Middle frontal gyrus (tissue), 1 donor: Measurements from ENCODE around the gene NPB.

Source experiments
- DNase-seq: peaks from one replicate; pipeline ENCODE4 v3.0.0-alpha.2; 2015; ENCODE audit warnings: low spot score; ENCODE audit errors: extremely low spot score

Gene NPB

DNA sequence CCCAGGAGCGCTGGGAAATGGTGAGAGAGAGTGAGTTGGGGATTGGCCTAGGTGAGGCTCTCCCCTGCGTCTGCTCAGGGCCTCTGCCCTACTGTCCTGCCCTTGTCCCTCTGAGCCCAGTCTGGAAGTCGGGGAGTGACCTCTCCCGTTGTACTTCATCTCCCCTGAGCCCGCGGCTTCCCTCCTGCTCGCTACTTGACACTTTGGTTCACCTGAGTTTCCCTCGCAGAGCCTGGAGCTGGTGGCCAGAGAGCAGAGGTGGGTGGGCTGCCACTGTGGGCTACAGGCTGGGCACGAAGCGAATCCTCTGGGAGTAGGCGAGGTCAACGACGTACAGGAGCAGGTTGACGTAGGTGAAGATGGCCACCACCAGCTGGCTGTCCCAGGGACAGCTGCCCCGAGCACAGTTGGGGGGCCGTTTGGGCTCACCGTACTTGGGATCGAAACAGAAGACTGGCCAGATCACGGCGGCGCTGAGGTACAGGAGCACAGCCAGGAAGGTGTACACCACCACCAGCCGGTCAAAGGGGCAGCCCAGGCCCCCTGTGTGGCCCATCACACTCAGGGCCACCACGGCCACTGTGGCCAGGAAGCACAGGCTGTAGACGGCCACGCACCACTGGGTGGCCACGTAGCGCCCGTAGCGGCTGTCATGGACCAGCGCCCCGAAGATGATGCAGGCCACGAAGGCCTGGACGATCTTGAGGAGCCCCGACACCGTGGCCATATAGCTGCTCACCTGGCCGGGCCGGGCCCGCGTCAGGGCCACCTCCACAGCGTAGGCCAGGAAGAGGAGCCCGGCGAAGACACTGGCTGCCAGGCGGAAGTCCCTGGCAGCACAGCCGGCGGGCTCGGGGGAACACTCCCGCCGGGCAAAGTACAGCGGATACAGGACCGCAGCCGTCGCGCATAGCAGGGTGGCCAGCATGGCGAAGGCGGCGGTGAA lies 38.8 kb downstream of the NPB start:
- no peak for DNase-seq

- no peak for DNase-seq
Measured at GRCh38 chr17:81941484-81942166, 39.6 kb downstream of the NPB start.

DNA sequence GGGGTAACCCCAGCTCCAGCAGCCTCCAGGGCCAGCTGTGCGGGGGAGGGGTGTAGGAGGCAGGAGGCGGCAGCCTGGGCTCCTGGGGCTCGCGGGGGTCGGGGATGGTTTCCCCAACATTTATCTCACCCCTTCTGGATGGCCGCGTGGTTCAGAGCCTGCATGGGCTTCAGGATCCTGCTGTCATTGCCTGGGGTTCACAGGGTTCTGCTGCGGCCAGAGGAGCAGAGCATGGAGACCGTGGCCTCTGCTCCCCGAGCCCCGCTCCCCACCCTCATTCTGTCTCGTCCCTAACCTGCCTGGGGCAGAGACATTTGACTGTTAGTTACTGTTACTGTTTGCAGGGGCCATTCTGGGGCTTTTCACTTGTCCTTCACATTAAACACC lies 40.1 kb downstream of the NPB start:
- DNase-seq, result no peak

- no peak for DNase-seq
Measured at GRCh38 chr17:81944858-81945257, 42.8 kb downstream of the NPB start.

DNA sequence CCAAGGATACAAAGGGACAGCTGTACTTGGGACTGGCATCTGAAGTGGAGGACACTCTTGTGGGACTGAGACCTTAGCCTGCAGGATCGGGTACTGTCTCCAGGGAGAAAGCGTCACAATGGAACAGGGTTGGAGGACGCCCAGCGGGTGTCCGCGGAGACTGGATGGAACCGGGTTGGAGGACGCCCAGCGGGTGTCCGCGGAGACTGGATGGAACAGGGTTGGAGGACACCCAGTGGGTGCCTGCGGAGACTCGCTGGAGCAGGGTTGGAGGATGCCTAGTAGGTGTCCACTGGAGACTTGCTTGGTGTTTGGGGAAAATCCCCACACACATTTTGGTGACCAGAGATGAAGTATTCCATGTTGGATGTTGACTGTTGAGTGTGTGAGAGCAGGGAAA lies 45.2 kb downstream of the NPB start, which contains the start of gene MYADML2:
Gene MYADML2, minus strand, starts transcription at position 45 of the 400 bp plus-strand sequence. CDS start 5,492 bp downstream, outside the sequence.
- no peak for DNase-seq

DNA sequence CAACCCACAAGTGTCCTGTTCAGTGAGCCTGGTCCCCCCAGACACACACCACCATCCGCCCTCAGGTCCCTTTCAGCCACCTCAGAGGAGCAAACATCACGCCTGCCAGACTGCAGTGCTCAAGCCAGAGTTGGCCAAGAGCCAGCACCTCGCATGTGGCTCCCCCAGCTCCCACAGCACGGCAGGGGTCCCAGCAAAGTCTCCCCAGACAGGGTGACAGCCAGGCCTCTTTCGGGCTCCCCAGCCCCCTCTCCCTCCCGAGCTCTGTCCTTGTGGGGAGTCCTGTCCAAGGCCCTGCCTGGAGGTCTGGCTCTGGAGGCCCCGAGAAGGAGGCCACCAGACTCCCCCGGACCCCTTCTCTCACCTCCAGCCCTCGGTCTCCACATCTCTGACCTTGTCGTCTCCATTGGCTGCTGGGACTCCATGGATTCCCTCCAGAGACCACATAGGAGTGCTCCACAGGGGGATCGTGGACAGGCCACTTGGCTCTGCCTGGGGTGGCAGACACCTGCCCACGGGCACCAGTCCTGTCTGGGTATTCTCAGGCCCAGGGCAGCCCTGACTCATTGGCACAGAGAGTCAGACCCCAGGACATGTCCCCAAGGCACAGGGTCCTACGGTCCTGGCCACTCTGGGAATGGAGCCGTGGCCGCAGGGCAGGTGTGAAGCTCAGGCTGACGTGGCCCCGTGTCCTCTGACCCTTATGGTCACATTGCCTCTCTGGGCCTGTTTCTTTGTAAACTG lies 46.8 kb downstream of the NPB start:
- no peak for DNase-seq

- no peak for DNase-seq
Measured at GRCh38 chr17:81950501-81950900, 48.5 kb downstream of the NPB start.

GRCh38 chr17:81951785-81952684 lies 50.0 kb downstream of the NPB start:
- DNase-seq, result no peak
